Measurements from ENCODE around the gene AAMP.

DNA sequence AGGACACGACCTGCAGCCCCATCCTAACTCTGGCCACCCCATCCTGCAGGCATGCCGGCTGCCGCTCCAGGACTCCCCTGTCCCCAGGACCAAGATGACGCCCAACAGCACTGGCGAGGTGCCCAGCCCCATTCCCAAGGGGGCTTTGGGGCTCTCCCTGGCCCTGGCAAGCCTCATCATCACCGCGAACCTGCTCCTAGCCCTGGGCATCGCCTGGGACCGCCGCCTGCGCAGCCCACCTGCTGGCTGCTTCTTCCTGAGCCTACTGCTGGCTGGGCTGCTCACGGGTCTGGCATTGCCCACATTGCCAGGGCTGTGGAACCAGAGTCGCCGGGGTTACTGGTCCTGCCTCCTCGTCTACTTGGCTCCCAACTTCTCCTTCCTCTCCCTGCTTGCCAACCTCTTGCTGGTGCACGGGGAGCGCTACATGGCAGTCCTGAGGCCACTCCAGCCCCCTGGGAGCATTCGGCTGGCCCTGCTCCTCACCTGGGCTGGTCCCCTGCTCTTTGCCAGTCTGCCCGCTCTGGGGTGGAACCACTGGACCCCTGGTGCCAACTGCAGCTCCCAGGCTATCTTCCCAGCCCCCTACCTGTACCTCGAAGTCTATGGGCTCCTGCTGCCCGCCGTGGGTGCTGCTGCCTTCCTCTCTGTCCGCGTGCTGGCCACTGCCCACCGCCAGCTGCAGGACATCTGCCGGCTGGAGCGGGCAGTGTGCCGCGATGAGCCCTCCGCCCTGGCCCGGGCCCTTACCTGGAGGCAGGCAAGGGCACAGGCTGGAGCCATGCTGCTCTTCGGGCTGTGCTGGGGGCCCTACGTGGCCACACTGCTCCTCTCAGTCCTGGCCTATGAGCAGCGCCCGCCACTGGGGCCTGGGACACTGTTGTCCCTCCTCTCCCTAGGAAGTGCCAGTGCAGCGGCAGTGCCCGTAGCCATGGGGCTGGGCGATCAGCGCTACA lies 7.0 kb downstream of the AAMP start:
- no peak for TF ChIP-seq CTCF (IDR thresholded peaks at IDR 0.05; ENCODE audit: low read length)
- no peak for TF ChIP-seq EZH2phosphoT487 (IDR thresholded peaks at IDR 0.05; ENCODE audit: low read length)
- no peak for TF ChIP-seq EZH2 (optimal IDR thresholded peaks at IDR 0.05; ENCODE audit: low read depth, low read length)
